Liver (tissue), 3 donors: ENCODE data around the gene SMIM35.

ENCODE experiments used
- CTCF ChIP-seq: fragments of 150-350 bp; IDR thresholded peaks from 2 replicates; pipeline ENCODE4 v1.5.1; 2017; ENCODE audit warnings: improper control_type of control experiment, low read depth, low read length; ENCODE audit not compliant: missing input control
- FOXA1 ChIP-seq: IDR thresholded peaks from 2 replicates; pipeline ENCODE4 v1.6.1; 2016; ENCODE audit warnings: antibody characterized with exemption
- JUND ChIP-seq, 2 donors: IDR thresholded peaks; 2 replicates each; pipeline ENCODE4 v1.6.1; 2016; ENCODE audit warnings: antibody characterized with exemption in 2 of 2
- RAD21 ChIP-seq, 2 donors: IDR thresholded peaks; 2 replicates each; pipeline ENCODE4 v1.6.1; 2016; ENCODE audit warnings: antibody characterized with exemption in 2 of 2, mild to moderate bottlenecking in 2 of 2
- RXRA ChIP-seq, 2 donors: IDR thresholded peaks; 2 replicates each; pipeline ENCODE4 v1.6.1; 2017 to 2018; ENCODE audit warnings: antibody characterized with exemption in 2 of 2, mild to moderate bottlenecking in 1 of 2
- TAF1 ChIP-seq: conservative IDR thresholded peaks from 2 replicates; pipeline ENCODE4 v1.6.1; 2016; ENCODE audit warnings: antibody characterized with exemption, mild to moderate bottlenecking
- YY1 ChIP-seq: IDR thresholded peaks from 2 replicates; pipeline ENCODE4 v1.6.1; 2016; ENCODE audit warnings: antibody characterized with exemption, mild to moderate bottlenecking
- ZBTB33 ChIP-seq: IDR thresholded peaks from 2 replicates; pipeline ENCODE4 v1.6.1; 2016; ENCODE audit warnings: antibody characterized with exemption
- TF ChIP-seq, protein P1 (sequence below): IDR thresholded peaks from 2 replicates; pipeline ENCODE4 v1.6.1; 2016; ENCODE audit warnings: antibody characterized with exemption, mild to moderate bottlenecking
- TF ChIP-seq, protein P2 (sequence below): IDR thresholded peaks from 2 replicates; pipeline ENCODE4 v1.6.1; 2016; ENCODE audit warnings: antibody characterized with exemption
- donor health status: healthy.
- donor health status: healthy.

GRCh38 chr11:118012083-118012669 lies 74.6 kb downstream of the SMIM35 start:
- TF ChIP-seq RXRA (IDR thresholded peaks at IDR 0.05) (no peak), CTCF (no peak), TAF1 (no peak), RAD21 (IDR thresholded peaks at IDR 0.05) (no peak), FOXA1 (no peak), ZBTB33 (no peak), JUND (IDR thresholded peaks at IDR 0.05) (no peak), YY1 (no peak)
- TF ChIP-seq, protein P1, sequence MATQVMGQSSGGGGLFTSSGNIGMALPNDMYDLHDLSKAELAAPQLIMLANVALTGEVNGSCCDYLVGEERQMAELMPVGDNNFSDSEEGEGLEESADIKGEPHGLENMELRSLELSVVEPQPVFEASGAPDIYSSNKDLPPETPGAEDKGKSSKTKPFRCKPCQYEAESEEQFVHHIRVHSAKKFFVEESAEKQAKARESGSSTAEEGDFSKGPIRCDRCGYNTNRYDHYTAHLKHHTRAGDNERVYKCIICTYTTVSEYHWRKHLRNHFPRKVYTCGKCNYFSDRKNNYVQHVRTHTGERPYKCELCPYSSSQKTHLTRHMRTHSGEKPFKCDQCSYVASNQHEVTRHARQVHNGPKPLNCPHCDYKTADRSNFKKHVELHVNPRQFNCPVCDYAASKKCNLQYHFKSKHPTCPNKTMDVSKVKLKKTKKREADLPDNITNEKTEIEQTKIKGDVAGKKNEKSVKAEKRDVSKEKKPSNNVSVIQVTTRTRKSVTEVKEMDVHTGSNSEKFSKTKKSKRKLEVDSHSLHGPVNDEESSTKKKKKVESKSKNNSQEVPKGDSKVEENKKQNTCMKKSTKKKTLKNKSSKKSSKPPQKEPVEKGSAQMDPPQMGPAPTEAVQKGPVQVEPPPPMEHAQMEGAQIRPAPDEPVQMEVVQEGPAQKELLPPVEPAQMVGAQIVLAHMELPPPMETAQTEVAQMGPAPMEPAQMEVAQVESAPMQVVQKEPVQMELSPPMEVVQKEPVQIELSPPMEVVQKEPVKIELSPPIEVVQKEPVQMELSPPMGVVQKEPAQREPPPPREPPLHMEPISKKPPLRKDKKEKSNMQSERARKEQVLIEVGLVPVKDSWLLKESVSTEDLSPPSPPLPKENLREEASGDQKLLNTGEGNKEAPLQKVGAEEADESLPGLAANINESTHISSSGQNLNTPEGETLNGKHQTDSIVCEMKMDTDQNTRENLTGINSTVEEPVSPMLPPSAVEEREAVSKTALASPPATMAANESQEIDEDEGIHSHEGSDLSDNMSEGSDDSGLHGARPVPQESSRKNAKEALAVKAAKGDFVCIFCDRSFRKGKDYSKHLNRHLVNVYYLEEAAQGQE = no peak
- TF ChIP-seq, protein P2, sequence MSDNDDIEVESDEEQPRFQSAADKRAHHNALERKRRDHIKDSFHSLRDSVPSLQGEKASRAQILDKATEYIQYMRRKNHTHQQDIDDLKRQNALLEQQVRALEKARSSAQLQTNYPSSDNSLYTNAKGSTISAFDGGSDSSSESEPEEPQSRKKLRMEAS = no peak
